ENCODE measurements around the gene TLCD2.

The TLCD2 gene

GRCh38 chr17:1716076-1716911 is 6.1 kb upstream of the TLCD2 start:
- H3K4me1 ChIP-seq (ENCODE audit: insufficient read depth, poor library complexity, severe bottlenecking) = peaks cover 15% of the 10 kb centered on the region

GRCh38 chr17:1715803-1716075 is 5.6 kb upstream of the TLCD2 start:
- Histone ChIP-seq H3K27me3 (ENCODE audit: insufficient read depth, poor library complexity, severe bottlenecking) (no peaks in the 10 kb centered on the region), H3K9me3 (ENCODE audit: severe bottlenecking) (no peaks in the 10 kb centered on the region), H3K27ac (ENCODE audit: poor library complexity, severe bottlenecking) (peak overlapping the region; percentile 93), H3K4me1 (ENCODE audit: insufficient read depth, poor library complexity, severe bottlenecking) (peaks cover 21% of the 10 kb centered on the region), H3K36me3 (ENCODE audit: low read depth) (peaks cover 33% of the 10 kb centered on the region), H3K4me3 (ENCODE audit: severe bottlenecking) (peak overlapping the region; percentile 68)
- DNase-seq (ENCODE audit: low spot score) (no peak), ATAC-seq (ENCODE audit: low read depth) (no peak)
- no peak for TF ChIP-seq CTCF (IDR thresholded peaks at IDR 0.05; ENCODE audit: poor library complexity, severe bottlenecking)

More at GRCh38 chr17:1716076-1716911, 6.1 kb upstream of the TLCD2 start:
- Histone ChIP-seq H3K36me3 (ENCODE audit: low read depth) (peaks cover 31% of the 10 kb centered on the region), H3K27me3 (ENCODE audit: insufficient read depth, poor library complexity, severe bottlenecking) (no peaks in the 10 kb centered on the region), H3K9me3 (ENCODE audit: severe bottlenecking) (no peaks in the 10 kb centered on the region), H3K4me3 (ENCODE audit: severe bottlenecking) (peak overlapping the region; percentile 68), H3K27ac (ENCODE audit: poor library complexity, severe bottlenecking) (peak overlapping the region; percentile 93)
- no peak for TF ChIP-seq CTCF (IDR thresholded peaks at IDR 0.05; ENCODE audit: poor library complexity, severe bottlenecking)
- ATAC-seq (ENCODE audit: low read depth) = peak; percentile 72
- peak; percentile 100 for DNase-seq (ENCODE audit: low spot score)

GRCh38 chr17:1714980-1715802 is 5.0 kb upstream of the TLCD2 start:
- H3K9me3 ChIP-seq (ENCODE audit: severe bottlenecking) = no peaks in the 10 kb centered on the region
- peak overlapping the region; percentile 68 for H3K4me3 ChIP-seq (ENCODE audit: severe bottlenecking)
- TF ChIP-seq CTCF (IDR thresholded peaks at IDR 0.05; ENCODE audit: poor library complexity, severe bottlenecking) = no peak
- ATAC-seq (ENCODE audit: low read depth) (peak; percentile 44), DNase-seq (ENCODE audit: low spot score) (peak; percentile 96)
- H3K36me3 ChIP-seq (ENCODE audit: low read depth) = peaks cover 33% of the 10 kb centered on the region
- H3K4me1 ChIP-seq (ENCODE audit: insufficient read depth, poor library complexity, severe bottlenecking) = peaks cover 22% of the 10 kb centered on the region
- no peaks in the 10 kb centered on the region for H3K27me3 ChIP-seq (ENCODE audit: insufficient read depth, poor library complexity, severe bottlenecking)
- H3K27ac ChIP-seq (ENCODE audit: poor library complexity, severe bottlenecking) = peak overlapping the region; percentile 93

GRCh38 chr17:1714427-1714979 is 4.3 kb upstream of the TLCD2 start:
- ATAC-seq (ENCODE audit: low read depth) (peak; percentile 40), DNase-seq (ENCODE audit: low spot score) (peak; percentile 99)
- Histone ChIP-seq H3K27ac (ENCODE audit: poor library complexity, severe bottlenecking) (peak overlapping the region; percentile 93), H3K4me1 (ENCODE audit: insufficient read depth, poor library complexity, severe bottlenecking) (peaks cover 22% of the 10 kb centered on the region), H3K27me3 (ENCODE audit: insufficient read depth, poor library complexity, severe bottlenecking) (no peaks in the 10 kb centered on the region), H3K9me3 (ENCODE audit: severe bottlenecking) (no peaks in the 10 kb centered on the region), H3K36me3 (ENCODE audit: low read depth) (peaks cover 33% of the 10 kb centered on the region), H3K4me3 (ENCODE audit: severe bottlenecking) (peak overlapping the region; percentile 68)
- no peak for TF ChIP-seq CTCF (IDR thresholded peaks at IDR 0.05; ENCODE audit: poor library complexity, severe bottlenecking)

All from RWPE2 (cell line).